ENCODE measurements around the gene ZNF438.
"Not testable (repeated sequence)": the region's sequence is repeated elsewhere in the genome, so short reads cannot be mapped to it uniquely, and the experiment has no call there.

ZNF438 gene

GRCh38 chr10:31058795-31059703 is 27.4 kb upstream of the ZNF438 start:
- 36% methylated on average over 1 of the region's 2 CpGs for WGBS

GRCh38 chr10:31056678-31057077 is 25.0 kb upstream of the ZNF438 start:
- not testable (repeated sequence) for H3K4me2 ChIP-seq (ENCODE audit: low read length, poor library complexity, severe bottlenecking); H2BK12ac ChIP-seq (ENCODE audit: low read length in 2 of 2); H4K8ac ChIP-seq (ENCODE audit: low read length); H3K27me3 ChIP-seq (ENCODE audit: control insufficient read depth in 1 of 2, insufficient read depth in 1 of 2, low read length in 2 of 2); H3K23ac ChIP-seq (ENCODE audit: low read length in 2 of 2); H3K4me3 ChIP-seq (ENCODE audit: insufficient read depth in 1 of 2, low read depth in 1 of 2, low read length in 2 of 2); H3K79me1 ChIP-seq (replicated peaks; ENCODE audit: low read length, poor library complexity, severe bottlenecking); H3K27ac ChIP-seq (ENCODE audit: low read length, poor library complexity, severe bottlenecking); H2AFZ ChIP-seq (ENCODE audit: low read depth, low read length); H3K4me1 ChIP-seq (ENCODE audit: control insufficient read depth, insufficient read depth, low read depth, low read length); H4K91ac ChIP-seq (ENCODE audit: low read length); H3K36me3 ChIP-seq (ENCODE audit: control insufficient read depth in 1 of 2, insufficient read depth in 2 of 2, low read depth in 1 of 2, low read length in 2 of 2); H3K18ac ChIP-seq (ENCODE audit: low read depth in 1 of 2, low read length in 2 of 2); H2AK5ac ChIP-seq (ENCODE audit: low read length, severe bottlenecking); H3K4ac ChIP-seq (ENCODE audit: low read depth in 1 of 2, low read length in 2 of 2); H2BK120ac ChIP-seq (ENCODE audit: low read depth, low read length); H3K14ac ChIP-seq (ENCODE audit: low read length in 2 of 2); H3K9ac ChIP-seq (ENCODE audit: low read length); H2BK15ac ChIP-seq (ENCODE audit: low read depth, poor library complexity, severe bottlenecking); H2BK5ac ChIP-seq (ENCODE audit: low read depth, low read length, poor library complexity, severe bottlenecking); DNase-seq
- WGBS = 87% methylated on average over 8 of the region's 8 CpGs
- peaks cover 17% of the 10 kb centered on the region for H3K9me3 ChIP-seq (ENCODE audit: control insufficient read depth, low read length)

More at GRCh38 chr10:31058795-31059703, 27.4 kb upstream of the ZNF438 start:
- no peak overlapping the region for H4K91ac ChIP-seq (ENCODE audit: low read length)
- no peaks in the 10 kb centered on the region for H3K9me3 ChIP-seq (ENCODE audit: control insufficient read depth, low read length)
- H2BK120ac ChIP-seq (ENCODE audit: low read depth, low read length) = no peak overlapping the region
- no peak overlapping the region for H3K4me2 ChIP-seq (ENCODE audit: low read length, poor library complexity, severe bottlenecking)
- H3K23ac ChIP-seq (ENCODE audit: low read length in 2 of 2) = no peak overlapping the region
- no peak overlapping the region for H2AK5ac ChIP-seq (ENCODE audit: low read length, severe bottlenecking)
- H3K4me3 ChIP-seq (ENCODE audit: insufficient read depth in 1 of 2, low read depth in 1 of 2, low read length in 2 of 2) = no peak overlapping the region
- H3K27ac ChIP-seq (ENCODE audit: low read length, poor library complexity, severe bottlenecking) = no peak overlapping the region
- H3K14ac ChIP-seq (ENCODE audit: low read length in 2 of 2) = no peak overlapping the region
- no peaks in the 10 kb centered on the region for H3K27me3 ChIP-seq (ENCODE audit: control insufficient read depth in 1 of 2, insufficient read depth in 1 of 2, low read length in 2 of 2)
- no peak overlapping the region for H3K9ac ChIP-seq (ENCODE audit: low read length)
- no peak overlapping the region for H2BK12ac ChIP-seq (ENCODE audit: low read length in 2 of 2)
- H2BK5ac ChIP-seq (ENCODE audit: low read depth, low read length, poor library complexity, severe bottlenecking) = no peak overlapping the region
- no peak overlapping the region for H4K8ac ChIP-seq (ENCODE audit: low read length)
- H2AFZ ChIP-seq (ENCODE audit: low read depth, low read length) = no peak overlapping the region
- H2BK15ac ChIP-seq (ENCODE audit: low read depth, poor library complexity, severe bottlenecking) = no peak overlapping the region
- H3K18ac ChIP-seq (ENCODE audit: low read depth in 1 of 2, low read length in 2 of 2) = no peak overlapping the region
- H3K4me1 ChIP-seq (ENCODE audit: control insufficient read depth, insufficient read depth, low read depth, low read length) = peaks cover 7% of the 10 kb centered on the region
- peak overlapping the region in 1 of 2 experiments; percentile 52 for H3K4ac ChIP-seq (ENCODE audit: low read depth in 1 of 2, low read length in 2 of 2)
- DNase-seq = no peak
- H3K36me3 ChIP-seq (ENCODE audit: control insufficient read depth in 1 of 2, insufficient read depth in 2 of 2, low read depth in 1 of 2, low read length in 2 of 2) = no peaks in the 10 kb centered on the region
- H3K79me1 ChIP-seq (replicated peaks; ENCODE audit: low read length, poor library complexity, severe bottlenecking) = no peaks in the 10 kb centered on the region

- Histone ChIP-seq H2AFZ (ENCODE audit: low read depth, low read length) (no peak overlapping the region), H3K4me2 (ENCODE audit: low read length, poor library complexity, severe bottlenecking) (no peak overlapping the region), H4K91ac (ENCODE audit: low read length) (peak overlapping the region; percentile 15), H2AK5ac (ENCODE audit: low read length, severe bottlenecking) (no peak overlapping the region), H2BK12ac (ENCODE audit: low read length in 2 of 2) (no peak overlapping the region), H3K4me1 (ENCODE audit: control insufficient read depth, insufficient read depth, low read depth, low read length) (peaks cover 3% of the 10 kb centered on the region), H3K27me3 (ENCODE audit: control insufficient read depth in 1 of 2, insufficient read depth in 1 of 2, low read length in 2 of 2) (no peaks in the 10 kb centered on the region), H3K27ac (ENCODE audit: low read length, poor library complexity, severe bottlenecking) (no peak overlapping the region), H3K36me3 (ENCODE audit: control insufficient read depth in 1 of 2, insufficient read depth in 2 of 2, low read depth in 1 of 2, low read length in 2 of 2) (no peaks in the 10 kb centered on the region), H3K23ac (ENCODE audit: low read length in 2 of 2) (no peak overlapping the region), H2BK120ac (ENCODE audit: low read depth, low read length) (no peak overlapping the region), H3K4me3 (ENCODE audit: insufficient read depth in 1 of 2, low read depth in 1 of 2, low read length in 2 of 2) (no peak overlapping the region), H3K18ac (ENCODE audit: low read depth in 1 of 2, low read length in 2 of 2) (peak overlapping the region in 1 of 2 experiments; percentile 38), H3K9ac (ENCODE audit: low read length) (no peak overlapping the region), H3K4ac (ENCODE audit: low read depth in 1 of 2, low read length in 2 of 2) (no peak overlapping the region), H3K9me3 (ENCODE audit: control insufficient read depth, low read length) (peaks cover 17% of the 10 kb centered on the region), H2BK5ac (ENCODE audit: low read depth, low read length, poor library complexity, severe bottlenecking) (no peak overlapping the region), H4K8ac (ENCODE audit: low read length) (no peak overlapping the region), H3K14ac (ENCODE audit: low read length in 2 of 2) (peak overlapping the region in 1 of 2 experiments; percentile 41), H2BK15ac (ENCODE audit: low read depth, poor library complexity, severe bottlenecking) (no peak overlapping the region), H3K79me1 (replicated peaks; ENCODE audit: low read length, poor library complexity, severe bottlenecking) (no peaks in the 10 kb centered on the region)
- WGBS = 91% methylated on average over 27 of the region's 27 CpGs
- DNase-seq = no peak
These were observed 24.0 kb upstream of the ZNF438 start for GRCh38 chr10:31055573-31056251.

GRCh38 chr10:31051703-31052102 is 20.0 kb upstream of the ZNF438 start:
- Histone ChIP-seq H2BK12ac (ENCODE audit: low read length in 2 of 2) (no peak overlapping the region), H3K4ac (ENCODE audit: low read depth in 1 of 2, low read length in 2 of 2) (no peak overlapping the region), H3K9me3 (ENCODE audit: control insufficient read depth, low read length) (peaks cover 17% of the 10 kb centered on the region), H2BK120ac (ENCODE audit: low read depth, low read length) (peak overlapping the region; percentile 5), H3K4me3 (ENCODE audit: insufficient read depth in 1 of 2, low read depth in 1 of 2, low read length in 2 of 2) (no peak overlapping the region), H2BK15ac (ENCODE audit: low read depth, poor library complexity, severe bottlenecking) (no peak overlapping the region), H3K27ac (ENCODE audit: low read length, poor library complexity, severe bottlenecking) (peak overlapping the region; percentile 92), H2BK5ac (ENCODE audit: low read depth, low read length, poor library complexity, severe bottlenecking) (peak overlapping the region; percentile 76), H3K9ac (ENCODE audit: low read length) (no peak overlapping the region), H3K36me3 (ENCODE audit: control insufficient read depth in 1 of 2, insufficient read depth in 2 of 2, low read depth in 1 of 2, low read length in 2 of 2) (no peaks in the 10 kb centered on the region), H3K4me1 (ENCODE audit: control insufficient read depth, insufficient read depth, low read depth, low read length) (peaks cover 1% of the 10 kb centered on the region), H3K4me2 (ENCODE audit: low read length, poor library complexity, severe bottlenecking) (peak overlapping the region; percentile 28), H3K18ac (ENCODE audit: low read depth in 1 of 2, low read length in 2 of 2) (peak overlapping the region in 1 of 2 experiments; percentile 2), H3K14ac (ENCODE audit: low read length in 2 of 2) (no peak overlapping the region), H2AK5ac (ENCODE audit: low read length, severe bottlenecking) (no peak overlapping the region), H4K91ac (ENCODE audit: low read length) (no peak overlapping the region), H2AFZ (ENCODE audit: low read depth, low read length) (no peak overlapping the region), H3K27me3 (ENCODE audit: control insufficient read depth in 1 of 2, insufficient read depth in 1 of 2, low read length in 2 of 2) (no peaks in the 10 kb centered on the region), H3K79me1 (replicated peaks; ENCODE audit: low read length, poor library complexity, severe bottlenecking) (no peaks in the 10 kb centered on the region), H4K8ac (ENCODE audit: low read length) (no peak overlapping the region), H3K23ac (ENCODE audit: low read length in 2 of 2) (no peak overlapping the region)
- DNase-seq = no peak
- 40% methylated on average over 3 of the region's 4 CpGs for WGBS

All from mesenchymal stem cell (in vitro differentiated cells and primary cell).